NCI-H2227 (cell line): Measurements from ENCODE around the gene ITPRID1.
A peak's percentile ranks its signal among the peaks of the same experiment; 100 is the strongest.
"Not testable (repeated sequence)": the region's sequence is repeated elsewhere in the genome, so short reads cannot be mapped to it uniquely, and the experiment has no call there.

Source experiments
- DNase-seq: peaks from one replicate; lab custom pipeline; 2025; ENCODE audit not compliant: unreplicated experiment; lab: John Stamatoyannopoulos, UW

The ITPRID1 gene

GRCh38 chr7:31513790-31514189, at the start of gene ITPRID1:
Gene ITPRID1, plus strand, starts transcription at chr7:31514090. Its CDS starts 38,935 bp downstream, at chr7:31553025.
- DNase-seq: no peak

DNA sequence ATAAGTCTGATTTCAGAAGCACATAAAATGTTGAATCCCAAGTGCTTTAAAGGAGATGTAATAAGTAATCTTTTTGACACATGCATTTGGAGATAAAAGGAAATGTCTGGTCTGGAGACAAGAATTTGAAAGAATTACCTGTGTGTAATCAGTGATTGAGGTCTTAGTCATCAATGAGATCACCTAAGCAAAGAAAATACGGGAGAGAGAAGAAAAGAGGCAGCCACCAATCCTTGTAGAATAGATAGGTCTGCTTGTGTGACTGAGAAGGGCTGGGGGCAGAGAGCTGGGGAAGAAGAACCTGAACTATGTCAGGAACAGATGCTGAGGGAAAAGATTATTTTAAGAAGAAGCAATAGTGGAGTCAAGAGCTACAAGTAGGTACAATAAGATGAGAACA, 49.3 kb upstream of the ITPRID1 start:
- no peak for DNase-seq

DNA sequence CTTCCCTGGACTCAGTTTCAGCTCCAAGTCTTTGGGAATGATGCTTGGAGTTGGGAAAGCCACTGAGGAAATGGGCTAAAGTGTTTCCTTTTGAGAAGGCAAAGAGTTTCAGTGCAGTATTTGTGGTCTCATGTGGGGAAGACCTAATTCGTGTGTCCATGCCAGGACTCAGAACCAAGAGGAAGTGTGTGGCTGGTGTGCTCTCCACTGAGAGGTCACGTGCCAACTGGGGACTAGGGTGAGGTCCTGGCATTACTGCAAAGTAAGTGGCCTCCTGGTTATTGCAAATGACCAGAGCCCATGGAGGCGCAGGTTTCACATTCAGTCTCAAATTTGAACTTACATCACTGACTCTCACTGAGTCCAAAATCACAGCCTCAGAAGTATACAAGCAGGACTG, 48.6 kb upstream of the ITPRID1 start:
- no peak for DNase-seq

- DNase-seq: no peak
Measured at GRCh38 chr7:31466036-31466435, 47.9 kb upstream of the ITPRID1 start.

- not testable (repeated sequence) for DNase-seq
Measured at GRCh38 chr7:31470883-31471282, 43.0 kb upstream of the ITPRID1 start.

GRCh38 chr7:31475368-31475767, 38.5 kb upstream of the ITPRID1 start:
- DNase-seq: no peak

- no peak for DNase-seq
Measured at GRCh38 chr7:31476073-31476745, 37.7 kb upstream of the ITPRID1 start.

DNA sequence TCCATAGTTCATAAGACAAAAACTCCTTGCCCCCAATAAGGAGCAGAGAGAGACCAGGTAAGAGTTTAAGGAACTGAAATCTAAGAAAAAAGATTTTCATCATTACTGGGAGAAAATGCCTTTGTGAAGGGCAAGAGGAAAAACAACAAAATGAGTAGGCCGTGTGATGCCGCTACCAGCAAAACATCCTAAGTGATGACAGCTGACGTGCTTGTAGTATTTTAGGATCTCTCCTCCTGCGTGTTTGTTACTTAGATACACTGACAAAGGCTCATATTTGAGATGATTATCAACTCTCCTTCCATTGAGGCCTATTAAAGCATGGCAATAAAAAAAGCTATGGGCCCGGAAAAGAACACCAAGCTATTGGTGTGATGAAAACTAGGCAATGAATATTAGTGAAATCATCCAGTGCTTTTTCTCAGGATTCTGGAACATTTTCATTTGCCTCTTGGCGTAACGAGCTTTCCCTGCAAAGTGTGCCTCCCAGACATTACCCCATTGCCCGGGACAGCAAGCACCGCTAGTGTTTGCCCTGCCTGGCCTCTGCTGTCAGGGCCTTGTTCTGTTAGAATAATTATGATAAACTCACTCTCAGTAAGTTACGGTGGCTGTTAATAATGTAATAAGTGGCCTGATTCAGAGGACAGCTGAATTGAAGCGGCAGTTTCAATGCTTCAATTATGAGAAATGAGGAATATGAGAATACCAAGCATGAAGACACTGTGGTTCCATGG, 36.8 kb upstream of the ITPRID1 start:
- DNase-seq: no peak

DNA sequence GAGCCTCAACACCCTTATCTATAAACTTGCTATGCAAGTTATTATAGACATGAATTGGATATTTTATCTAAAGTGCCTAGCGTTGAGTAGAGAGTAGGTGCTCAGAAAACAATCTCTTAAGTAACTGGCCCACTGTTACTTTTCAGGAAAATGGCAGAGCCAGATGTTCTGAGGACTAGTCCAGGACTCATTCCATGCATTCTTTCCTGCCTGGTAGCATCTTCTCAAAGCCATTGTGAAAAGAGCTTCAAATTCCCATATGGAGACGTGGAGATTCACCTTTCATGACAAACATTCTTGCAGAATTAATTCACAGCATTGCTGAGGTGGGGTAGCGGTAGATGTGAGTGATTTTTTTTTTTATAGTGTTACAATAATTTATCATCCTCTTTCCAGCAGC, 35.9 kb upstream of the ITPRID1 start:
- DNase-seq: no peak

DNA sequence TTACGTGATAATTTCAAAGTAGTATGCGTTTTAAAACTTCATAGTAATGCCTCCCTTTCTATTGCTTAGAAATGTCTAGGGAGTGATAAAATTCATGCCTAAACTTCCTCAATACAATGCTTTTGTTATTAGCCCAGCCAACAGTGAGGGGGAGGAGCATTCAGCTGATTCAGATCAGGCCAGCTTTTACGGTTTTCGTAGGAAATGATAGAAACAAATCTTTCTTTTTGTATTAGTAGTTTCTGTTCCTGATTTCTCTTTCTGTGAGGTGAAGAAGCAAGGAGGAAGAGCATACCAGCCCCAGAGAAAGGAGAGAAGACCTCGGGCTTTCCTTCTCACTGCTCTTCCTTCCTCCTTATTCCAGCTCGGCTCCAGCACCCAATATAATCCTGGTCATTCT, 35.2 kb upstream of the ITPRID1 start:
- DNase-seq: no peak

GRCh38 chr7:31487071-31487470, 26.8 kb upstream of the ITPRID1 start:
- DNase-seq: no peak

DNA sequence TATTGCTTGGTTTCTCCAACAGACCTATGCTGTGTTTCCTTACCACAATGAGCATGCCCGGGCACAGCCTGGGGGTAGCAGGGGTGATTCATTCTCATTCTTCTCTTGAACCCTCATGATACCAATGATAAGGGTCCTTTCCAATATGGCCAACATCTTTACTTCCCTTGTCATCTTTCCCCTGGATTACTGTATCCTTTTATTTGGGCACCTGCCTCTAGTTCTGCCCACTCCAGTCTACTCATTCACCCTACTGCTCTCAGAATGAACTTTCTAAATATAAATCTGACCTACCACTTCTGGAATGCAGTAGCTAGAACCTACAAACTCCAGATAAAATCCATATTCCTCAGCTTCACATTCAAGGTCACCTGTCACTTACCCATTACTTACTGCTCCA, 26.4 kb upstream of the ITPRID1 start:
- no peak for DNase-seq

- peak; percentile 58 for DNase-seq
Measured at GRCh38 chr7:31488562-31489203, 25.2 kb upstream of the ITPRID1 start.

DNA sequence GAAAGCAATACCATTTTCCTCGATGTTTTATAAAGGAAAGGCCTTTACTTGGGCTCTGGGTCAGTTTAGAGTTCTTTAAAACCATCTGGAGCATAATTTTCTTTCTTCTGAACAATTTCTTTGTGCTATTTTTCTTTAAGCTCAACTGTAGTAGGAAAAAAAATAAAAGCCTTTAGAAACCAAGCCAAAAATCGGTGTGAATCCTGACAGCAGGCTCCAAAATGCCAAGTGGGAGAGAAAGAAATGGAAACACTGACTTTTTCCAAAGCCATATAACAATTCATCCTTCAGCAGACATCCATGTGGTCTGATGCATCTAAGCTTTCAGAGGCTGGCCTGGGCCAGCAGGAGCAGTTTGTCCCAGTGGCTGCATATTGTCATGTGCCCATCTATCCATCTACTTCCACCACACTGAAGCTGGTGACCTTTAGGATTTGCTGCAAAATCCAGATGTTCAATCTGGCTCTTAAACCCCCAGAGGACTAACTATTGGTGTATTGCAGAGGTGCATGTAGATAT, 23.0 kb upstream of the ITPRID1 start:
- DNase-seq: no peak

DNA sequence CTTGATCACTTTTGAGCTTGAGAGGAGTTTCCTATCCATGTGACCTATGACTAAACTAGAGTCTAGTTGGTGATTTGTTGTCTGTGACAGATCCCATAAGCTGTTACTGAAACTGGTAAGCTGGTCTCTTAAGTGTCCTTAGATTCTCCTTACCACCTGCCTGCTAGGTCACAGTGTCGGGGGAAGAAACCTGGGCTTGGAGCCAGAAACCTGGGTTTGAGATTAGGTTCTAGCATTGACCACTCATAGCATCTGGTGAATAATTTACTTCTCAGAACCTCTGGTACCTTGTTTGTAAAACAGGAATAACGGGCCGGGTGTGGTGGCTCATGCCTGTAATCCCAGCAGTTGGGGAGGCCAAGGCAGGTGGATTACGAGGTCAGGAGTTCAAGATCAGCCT, 21.8 kb upstream of the ITPRID1 start:
- no peak for DNase-seq

DNA sequence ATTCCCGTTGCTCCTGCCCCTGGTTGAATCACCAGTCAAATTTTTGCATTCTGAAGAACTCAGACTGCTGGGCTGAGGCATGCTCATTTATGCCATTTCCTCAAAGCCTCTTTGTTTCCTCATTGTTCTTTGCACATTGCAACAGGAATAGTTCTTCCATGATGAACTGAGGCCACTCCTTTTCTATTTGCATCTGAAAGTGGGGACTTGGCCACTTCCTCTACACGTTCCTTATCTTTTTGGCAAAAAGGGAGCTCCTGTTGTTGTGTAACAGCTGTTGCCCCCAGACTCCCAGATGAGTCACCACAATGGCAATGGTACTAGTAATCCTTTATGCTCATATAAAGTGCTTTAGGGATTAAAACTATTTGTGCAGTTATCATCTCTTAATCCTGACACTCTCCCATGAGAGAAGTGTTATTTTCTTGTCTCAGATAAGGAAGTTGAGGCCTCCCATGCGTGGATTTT, 20.1 kb upstream of the ITPRID1 start:
- DNase-seq: no peak

DNA sequence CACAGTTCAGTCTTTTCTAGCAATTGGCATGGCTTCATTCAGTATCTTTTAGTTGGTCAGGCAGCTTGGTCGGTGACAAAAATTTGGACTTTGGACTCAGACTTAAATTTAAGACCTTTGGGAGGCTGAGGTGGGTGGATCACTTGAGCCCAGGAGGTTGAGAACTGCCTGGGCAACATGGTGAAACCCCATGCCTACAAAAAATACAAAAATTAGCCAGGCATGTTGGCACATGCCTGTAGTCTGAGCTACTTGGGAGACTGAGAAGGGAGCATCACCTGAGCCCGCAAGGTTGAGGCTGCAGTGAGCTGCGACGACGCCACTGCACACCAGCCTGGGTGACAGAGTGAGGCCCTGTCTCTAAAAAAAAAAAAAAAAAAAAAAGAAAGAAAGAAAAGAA, 19.5 kb upstream of the ITPRID1 start:
- no peak for DNase-seq

- no peak for DNase-seq
Measured at GRCh38 chr7:31495653-31496052, 18.2 kb upstream of the ITPRID1 start.

GRCh38 chr7:31497516-31497915, 16.4 kb upstream of the ITPRID1 start:
- no peak for DNase-seq

DNA sequence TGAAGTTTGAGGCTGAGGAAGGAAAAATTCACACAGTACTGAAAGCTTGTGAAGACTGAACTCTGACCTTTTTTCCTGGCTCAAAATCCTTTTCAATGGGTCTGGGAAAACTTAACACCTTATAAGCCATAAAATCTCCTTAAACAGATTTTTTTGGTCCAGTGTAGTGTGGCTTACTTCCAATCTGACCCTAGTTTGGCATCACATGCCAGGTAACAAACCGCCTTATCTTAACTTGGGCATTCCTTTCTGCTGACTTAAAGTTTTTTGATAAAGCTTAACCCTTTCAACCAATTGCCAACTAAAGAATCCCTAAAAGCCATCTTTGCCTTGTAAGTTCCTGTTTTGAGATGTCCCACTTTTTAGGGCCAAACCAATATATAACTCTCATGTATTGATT, 13.2 kb upstream of the ITPRID1 start:
- DNase-seq: no peak

- DNase-seq: no peak
Measured at GRCh38 chr7:31508823-31509222, 5.1 kb upstream of the ITPRID1 start.

GRCh38 chr7:31512166-31512565, 1.7 kb upstream of the ITPRID1 start:
- no peak for DNase-seq
